GM19239 (cell line): Measurements from ENCODE around the gene TBX15.
A peak's percentile ranks its signal among the peaks of the same experiment; 100 is the strongest.
"Not testable (repeated sequence)": the region's sequence is repeated elsewhere in the genome, so short reads cannot be mapped to it uniquely, and the experiment has no call there.

ENCODE experiments used
- DNase-seq: peaks from one replicate; pipeline ENCODE4 v3.0.0; 2011; ENCODE audit warnings: low spot score; ENCODE audit not compliant: insufficient read length
- FAIRE-seq: peaks from 2 replicates; lab custom pipeline; 2011; peaks lifted over from hg19 to GRCh38; lab: Jason Lieb, UNC

Gene TBX15

GRCh38 chr1:118931876-118932275 is 56.3 kb downstream of the TBX15 start:
- no peak for FAIRE-seq
- DNase-seq, result no peak

DNA sequence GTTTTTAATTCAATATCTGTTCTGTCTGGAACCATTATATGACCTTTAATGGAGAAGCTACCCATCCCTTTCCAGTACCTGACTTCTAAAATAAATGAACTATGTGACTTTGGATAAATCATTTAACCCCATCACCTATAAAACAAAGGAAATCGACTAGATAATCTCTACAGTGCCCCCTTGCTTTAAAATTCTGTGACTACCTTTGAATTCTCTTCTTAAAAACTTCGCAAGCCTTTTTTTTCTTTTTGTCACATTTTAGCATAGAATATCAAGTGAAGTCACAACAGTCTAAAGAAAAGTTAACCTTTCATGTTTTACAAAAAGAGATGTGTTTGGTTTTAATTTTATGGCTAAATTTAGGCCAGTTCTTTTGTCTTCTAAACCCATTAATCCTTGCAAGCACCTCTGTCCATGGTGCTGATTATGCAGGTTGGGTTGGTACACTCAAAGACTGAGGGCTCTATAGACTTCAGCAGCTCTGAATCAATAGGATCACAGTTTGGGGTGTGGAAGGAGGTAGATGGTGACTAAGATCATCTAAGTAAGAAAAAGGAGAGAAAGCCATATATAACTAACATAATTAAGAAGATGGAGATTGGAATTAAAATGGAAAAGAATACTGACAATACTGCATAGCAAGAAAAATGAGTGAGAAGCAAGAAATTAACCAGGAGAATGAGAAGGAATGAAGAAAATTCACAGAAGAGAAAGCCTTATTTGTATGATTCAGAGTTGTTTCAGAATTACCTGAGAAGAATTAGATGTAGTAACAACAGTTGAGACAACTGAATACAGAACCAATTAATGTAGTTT is 59.2 kb downstream of the TBX15 start:
- DNase-seq (no peak), FAIRE-seq (peak; percentile 61)

- no peak for DNase-seq
- peak; percentile 54 for FAIRE-seq
Measured at GRCh38 chr1:118927427-118928187, 60.5 kb downstream of the TBX15 start.

DNA sequence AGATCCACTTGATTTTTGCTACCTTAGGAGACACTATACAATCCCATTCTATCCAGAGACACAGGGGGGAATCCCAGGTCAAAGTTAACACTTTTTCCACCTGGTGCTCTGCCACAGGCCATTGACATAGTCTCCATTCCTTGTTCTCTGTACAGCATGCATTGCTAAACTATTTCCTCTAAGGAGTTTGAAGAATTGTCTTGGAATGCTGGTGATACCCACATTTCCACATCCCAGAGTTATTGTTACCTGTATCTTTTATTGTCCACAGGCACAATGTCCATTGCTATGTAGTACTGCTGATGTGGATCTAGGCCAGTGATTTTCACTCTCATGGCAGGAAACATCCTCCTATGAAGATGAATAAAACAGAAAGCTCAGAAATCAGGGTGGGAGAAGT is 61.9 kb downstream of the TBX15 start:
- DNase-seq (no peak), FAIRE-seq (no peak)

DNA sequence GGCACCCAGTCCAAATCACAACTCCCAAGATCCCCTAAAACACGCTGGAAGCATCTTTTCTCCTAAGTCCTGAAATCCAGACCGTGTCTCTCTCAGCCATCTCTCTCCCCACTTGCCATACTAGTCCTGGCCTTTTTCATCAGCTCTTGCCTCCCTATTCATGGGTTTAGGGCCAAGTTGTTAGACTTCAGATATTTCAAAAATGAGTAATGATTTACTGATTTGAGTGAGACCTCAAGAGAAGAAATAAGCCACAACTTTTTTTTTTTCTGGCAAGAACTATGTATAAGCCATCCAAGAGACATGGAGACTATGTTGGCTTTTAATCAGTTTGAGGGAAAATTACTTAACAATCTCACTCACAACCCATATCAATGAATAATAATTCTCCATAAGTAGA is 62.5 kb downstream of the TBX15 start:
- FAIRE-seq, result peak; percentile 28
- no peak for DNase-seq

- FAIRE-seq (peak; percentile 54), DNase-seq (no peak)
Measured at GRCh38 chr1:118923319-118923718, 64.8 kb downstream of the TBX15 start.

DNA sequence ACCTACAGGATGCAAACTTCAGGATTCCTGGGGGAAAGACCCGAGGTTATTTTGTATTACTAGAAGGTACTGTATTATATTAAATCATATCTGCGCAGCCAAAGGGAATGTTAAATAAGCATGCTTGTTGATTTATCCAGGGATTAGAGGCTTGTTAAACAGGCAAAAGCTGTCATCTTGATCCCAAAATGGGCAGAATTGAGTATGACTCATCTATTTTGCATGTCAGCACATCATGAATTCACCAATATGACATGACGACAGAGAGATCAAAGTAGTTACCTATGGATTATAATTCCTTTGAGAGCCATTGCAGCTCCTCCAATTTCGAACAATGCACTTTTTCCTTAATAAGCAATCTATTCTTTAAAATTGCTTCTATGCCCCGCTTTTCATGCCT is 66.1 kb downstream of the TBX15 start:
- no peak for DNase-seq
- no peak for FAIRE-seq

- no peak for FAIRE-seq
- DNase-seq, result no peak
Measured at GRCh38 chr1:118920124-118920717, 67.9 kb downstream of the TBX15 start.

GRCh38 chr1:118918940-118919259 is 69.2 kb downstream of the TBX15 start:
- DNase-seq (no peak), FAIRE-seq (no peak)

GRCh38 chr1:118918230-118918939 is 69.8 kb downstream of the TBX15 start:
- DNase-seq (peak; percentile 25), FAIRE-seq (peak; percentile 96)

DNA sequence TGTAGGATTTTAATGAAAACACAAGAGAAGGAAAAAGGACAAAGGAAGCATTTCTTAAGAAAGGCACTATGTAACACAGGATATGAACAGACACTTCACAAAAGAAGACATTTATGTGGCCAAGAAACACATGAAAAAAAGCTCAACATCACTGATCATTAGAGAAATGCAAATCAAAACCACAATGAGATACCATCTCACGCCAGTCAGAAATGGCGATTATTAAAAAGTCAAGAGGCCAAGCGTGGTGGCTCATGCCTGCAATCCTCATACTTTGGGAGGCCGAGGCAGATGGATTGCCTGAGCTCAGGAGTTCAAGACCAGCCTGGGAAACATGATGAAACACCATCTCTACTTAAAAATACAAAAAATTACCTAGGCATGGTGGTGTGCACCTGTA is 71.8 kb downstream of the TBX15 start:
- not testable (repeated sequence) for DNase-seq
- FAIRE-seq, result peak; percentile 81

DNA sequence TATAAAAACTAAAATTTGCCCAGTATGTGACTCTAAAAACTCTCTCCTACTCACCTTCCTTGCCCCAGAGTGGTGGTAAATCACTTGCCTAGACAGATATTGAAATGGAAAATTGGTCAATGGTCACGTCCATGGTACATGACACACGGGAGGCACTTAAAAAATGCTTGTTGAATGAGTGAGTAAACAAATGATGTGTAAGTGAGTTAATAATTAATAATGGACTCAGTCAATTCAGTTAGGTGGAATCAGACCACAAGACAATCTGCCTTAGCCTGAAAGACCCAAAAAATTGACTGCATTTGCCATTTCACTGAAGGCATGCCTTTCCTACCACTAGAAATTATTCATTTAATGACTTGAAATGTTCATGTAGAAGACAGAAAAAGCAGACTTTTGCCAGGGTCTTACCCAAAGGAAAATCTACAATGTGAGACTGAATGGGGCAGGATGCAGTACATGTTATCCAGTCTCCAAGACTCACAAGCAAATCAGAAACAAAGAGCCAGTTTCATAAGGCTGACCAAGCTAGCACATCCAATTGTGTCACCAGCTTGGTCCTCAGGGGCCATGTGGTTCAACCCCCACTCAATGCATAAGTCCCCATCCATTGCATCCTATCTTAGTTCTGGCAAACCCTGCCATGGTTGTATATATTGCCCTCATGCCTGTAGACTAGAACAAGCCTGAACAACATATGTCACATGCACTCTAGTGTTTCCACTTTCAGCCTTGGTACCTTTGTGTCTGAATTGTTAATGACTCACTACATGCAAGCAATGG is 73.6 kb downstream of the TBX15 start:
- DNase-seq, result peak; percentile 13
- FAIRE-seq, result peak; percentile 82

DNA sequence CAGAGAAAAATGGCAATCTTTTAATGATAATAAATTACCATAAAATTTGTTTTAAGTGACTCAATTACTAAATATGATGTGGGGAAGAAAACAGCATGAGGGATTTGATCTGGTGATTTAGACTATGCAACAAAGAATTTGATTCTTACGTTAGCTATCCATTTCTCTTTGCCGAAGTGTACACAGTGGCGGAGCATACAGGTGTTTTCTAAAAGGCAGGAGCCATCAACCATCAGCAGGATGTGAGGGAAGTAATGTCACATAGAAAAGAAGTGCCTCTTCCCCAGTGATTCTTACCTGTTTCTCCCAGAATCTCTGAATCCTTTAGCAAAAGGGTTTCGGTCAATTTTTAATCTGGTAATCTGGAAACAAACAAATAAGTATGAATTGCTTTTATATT is 74.3 kb downstream of the TBX15 start:
- no peak for DNase-seq
- FAIRE-seq, result no peak

GRCh38 chr1:118912574-118912973 is 75.6 kb downstream of the TBX15 start:
- peak; percentile 47 for FAIRE-seq
- DNase-seq, result no peak

- FAIRE-seq (peak; percentile 51), DNase-seq (no peak)
Measured at GRCh38 chr1:118911571-118911970, 76.6 kb downstream of the TBX15 start.

DNA sequence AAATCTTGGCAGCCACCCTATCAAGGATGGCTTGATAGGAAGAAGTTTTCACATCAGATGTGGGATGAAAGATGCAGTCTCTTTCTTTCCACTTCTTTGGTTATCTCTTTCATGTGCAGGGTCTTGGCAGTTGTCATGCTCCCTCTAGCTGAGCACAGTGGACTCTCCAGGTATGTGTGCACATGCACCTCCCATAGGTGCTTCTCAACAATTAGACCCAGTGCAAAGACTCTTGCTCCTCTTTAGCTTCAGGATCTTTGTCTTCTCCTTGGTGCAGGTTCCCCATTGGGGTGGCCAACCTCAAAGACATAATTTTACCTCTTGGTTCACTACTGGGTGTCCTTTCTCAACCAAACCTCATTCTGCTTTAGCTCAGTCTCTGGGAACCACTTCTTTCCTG is 80.7 kb downstream of the TBX15 start:
- FAIRE-seq (no peak), DNase-seq (no peak)

- FAIRE-seq, result no peak
Measured at GRCh38 chr1:118905671-118906070, 82.5 kb downstream of the TBX15 start.

DNA sequence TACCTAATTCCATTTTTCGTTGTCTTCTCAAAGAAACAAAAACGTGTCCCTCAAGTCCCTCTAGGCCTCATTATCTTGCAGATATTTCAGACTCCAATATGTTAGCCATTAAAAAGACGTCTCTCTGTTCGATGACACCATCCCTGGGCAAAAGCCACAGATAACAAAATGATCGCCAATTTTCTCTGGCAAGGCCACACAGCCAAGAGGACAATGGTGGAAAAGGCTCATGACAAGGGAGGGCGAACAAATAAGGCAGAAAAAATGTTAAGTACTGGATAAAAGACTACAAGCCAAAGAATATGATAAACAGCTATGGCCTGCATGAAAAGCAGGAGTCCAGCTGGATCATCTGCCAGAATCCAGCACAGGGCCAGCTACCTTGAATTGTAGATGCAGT is 82.9 kb downstream of the TBX15 start:
- no peak for DNase-seq
- FAIRE-seq, result no peak

More at GRCh38 chr1:118905671-118906070, 82.5 kb downstream of the TBX15 start:
- no peak for DNase-seq

GRCh38 chr1:118902711-118903191 is 85.4 kb downstream of the TBX15 start:
- DNase-seq (no peak), FAIRE-seq (no peak)

DNA sequence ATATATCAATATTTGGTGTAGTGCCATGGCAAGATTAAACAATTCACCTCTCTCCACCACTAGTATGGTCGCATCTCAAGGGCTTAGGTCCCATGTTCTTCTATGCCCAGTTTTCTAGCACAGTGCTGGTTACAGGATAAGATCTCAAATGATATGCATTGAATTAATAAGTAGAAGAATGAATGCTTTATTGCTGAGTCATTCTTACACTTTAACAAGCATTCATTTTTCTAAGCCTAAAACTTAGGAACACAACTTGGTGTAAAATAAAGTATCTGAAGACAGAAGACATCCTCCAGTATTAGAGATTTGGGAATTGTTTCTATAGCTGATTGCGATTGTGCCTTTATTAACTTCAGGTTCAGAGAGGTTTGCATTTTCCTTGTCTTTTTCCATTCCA is 85.8 kb downstream of the TBX15 start:
- FAIRE-seq (no peak), DNase-seq (no peak)
